ENCODE results near the gene SCAP.

Gene SCAP

GRCh38 chr3:47412842-47413520 lies 62.8 kb downstream of the SCAP start:
- DNase-seq: no peak

- DNase-seq: no peak
Observed at GRCh38 chr3:47412453-47412756, 63.3 kb downstream of the SCAP start.

GRCh38 chr3:47411696-47412452 lies 63.9 kb downstream of the SCAP start:
- DNase-seq: no peak

- DNase-seq: no peak
Observed at GRCh38 chr3:47410801-47411646, 64.7 kb downstream of the SCAP start.

GRCh38 chr3:47410417-47410720 lies 65.4 kb downstream of the SCAP start:
- DNase-seq: no peak

- no peak for DNase-seq
Observed at GRCh38 chr3:47409688-47410416, 65.9 kb downstream of the SCAP start.

GRCh38 chr3:47409284-47409683 lies 66.5 kb downstream of the SCAP start:
- no peak for DNase-seq

GRCh38 chr3:47408839-47409229 lies 66.9 kb downstream of the SCAP start:
- no peak for DNase-seq

- DNase-seq: no peak
Observed at GRCh38 chr3:47407896-47408838, 67.6 kb downstream of the SCAP start.

- DNase-seq: no peak
Observed at GRCh38 chr3:47407237-47407636, 68.5 kb downstream of the SCAP start.

- DNase-seq: no peak
Observed at GRCh38 chr3:47406762-47407149, 69.0 kb downstream of the SCAP start.

- no peak for DNase-seq
Observed at GRCh38 chr3:47405820-47406761, 69.7 kb downstream of the SCAP start.

- DNase-seq: no peak
Observed at GRCh38 chr3:47404955-47405790, 70.6 kb downstream of the SCAP start.

GRCh38 chr3:47404431-47404876 lies 71.3 kb downstream of the SCAP start:
- DNase-seq: no peak

GRCh38 chr3:47399531-47400270 lies 76.0 kb downstream of the SCAP start:
- no peak for DNase-seq

- no peak for DNase-seq
Observed at GRCh38 chr3:47399016-47399415, 76.7 kb downstream of the SCAP start.

GRCh38 chr3:47398228-47398627 lies 77.5 kb downstream of the SCAP start:
- DNase-seq: no peak

- no peak for DNase-seq
Observed at GRCh38 chr3:47394881-47395280, 80.9 kb downstream of the SCAP start.

All from NCI-H345 (cell line).